Subcutaneous adipose tissue (tissue), 4 donors: Measurements from ENCODE around the gene ZNF777. TPM values are rescaled to one million over a fixed set of nuclear protein-coding genes. Genes with fewer than 3 reads are reported as not detected.

Experiments
- CTCF ChIP-seq: fragments of 450-650 bp; IDR thresholded peaks from one replicate; pipeline ENCODE4 v1.5.1; 2016; ENCODE audit warnings: low read depth, mild to moderate bottlenecking, control low read depth, antibody characterized with exemption, moderate library complexity
- total RNA-seq, 4 donors: library from RNA; depleted of rRNA; stranded (reverse); fragments of >200 nt; gene quantifications; one replicate each; pipeline ENCODE4 v1.1.0, GENCODE V29; 2016

The ZNF777 gene
- total RNA-seq, 4 donors from 2014 or later = 2.4 to 8.1 (median 4.3) TPM

- TF ChIP-seq CTCF = no peak
Measured at GRCh38 chr7:149457766-149458165, 3.1 kb downstream of the ZNF777 start.

GRCh38 chr7:149456506-149457421 is 4.1 kb downstream of the ZNF777 start:
- no peak for TF ChIP-seq CTCF

GRCh38 chr7:149455175-149455950 is 5.5 kb downstream of the ZNF777 start:
- TF ChIP-seq CTCF = no peak

- TF ChIP-seq CTCF = no peak
Measured at GRCh38 chr7:149454750-149455149, 6.1 kb downstream of the ZNF777 start.

- no peak for TF ChIP-seq CTCF
Measured at GRCh38 chr7:149454006-149454405, 6.9 kb downstream of the ZNF777 start.

GRCh38 chr7:149450821-149451220 is 10.0 kb downstream of the ZNF777 start:
- no peak for TF ChIP-seq CTCF

GRCh38 chr7:149449897-149450296 is 11.0 kb downstream of the ZNF777 start:
- no peak for TF ChIP-seq CTCF
